Left renal cortex interstitium (tissue), 4 donors: ENCODE data around the gene TRIM60. TPM values are rescaled to one million over a fixed set of nuclear protein-coding genes. Genes with fewer than 3 reads are reported as not detected.
"Not testable (repeated sequence)": the region's sequence is repeated elsewhere in the genome, so short reads cannot be mapped to it uniquely, and the experiment has no call there.

Experiments used
- DNase-seq, 4 donors: peaks; one replicate each; pipeline ENCODE4 v3.0.0-alpha.2; 2013; ENCODE audit warnings: low read depth in 4 of 4, low spot score in 2 of 4, missing footprints in 1 of 4
- polyA plus RNA-seq, 4 donors: library from polyadenylated mRNA; unstranded; fragments of 120-200 nt; gene quantifications; one replicate each; pipeline ENCODE4 v1.2.1, GENCODE V29; 2013; ENCODE audit not compliant: insufficient read length in 4 of 4

Gene TRIM60
- polyA plus RNA-seq, 4 donors = 0.05 TPM; not detected in 3

DNA sequence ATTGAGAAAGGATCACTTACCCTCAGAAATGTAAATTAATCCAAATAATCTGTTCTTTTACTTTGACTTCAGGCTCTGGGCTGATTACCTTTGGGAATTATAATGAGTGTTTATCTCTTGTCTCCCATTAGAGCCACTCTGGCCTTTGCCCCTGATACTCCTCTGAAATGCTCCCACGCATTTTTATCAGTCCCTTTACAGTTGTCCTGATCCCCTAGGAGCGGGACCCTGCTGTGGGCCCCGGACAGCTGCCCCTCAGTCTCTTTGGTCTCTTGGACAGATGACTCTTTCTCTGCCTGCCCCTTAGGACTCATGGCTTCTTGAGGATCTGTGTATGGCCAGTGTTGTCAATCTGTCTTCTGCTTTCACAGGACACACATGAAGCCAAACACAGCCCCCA is 20.8 kb downstream of the TRIM60 start:
- DNase-seq = no peak

DNA sequence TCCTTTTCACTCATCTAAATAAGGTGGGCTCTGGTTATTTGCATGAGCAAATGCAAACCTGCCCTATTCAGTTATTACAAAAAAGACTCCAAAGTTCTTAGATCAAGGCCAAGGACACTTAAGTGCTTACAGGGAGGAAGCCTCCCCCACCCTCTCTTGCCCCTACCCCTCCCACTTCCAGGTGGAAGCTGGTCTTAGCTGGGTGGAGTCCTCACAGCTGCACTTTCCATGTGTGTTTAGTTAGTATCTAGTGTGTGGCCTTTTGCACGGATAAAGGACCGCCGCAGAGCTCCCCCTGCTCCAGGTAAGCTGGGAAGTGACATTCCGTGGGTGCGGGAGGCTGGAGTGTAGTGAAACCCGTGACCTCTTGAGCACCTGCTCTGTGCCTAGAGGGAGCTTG is 21.8 kb downstream of the TRIM60 start, which contains the start of gene TRIM75:
Gene TRIM75, plus strand, starts transcription at position 222 of the 400 bp plus-strand sequence. CDS start 5,282 bp downstream, outside the sequence.
- DNase-seq = no peak

DNA sequence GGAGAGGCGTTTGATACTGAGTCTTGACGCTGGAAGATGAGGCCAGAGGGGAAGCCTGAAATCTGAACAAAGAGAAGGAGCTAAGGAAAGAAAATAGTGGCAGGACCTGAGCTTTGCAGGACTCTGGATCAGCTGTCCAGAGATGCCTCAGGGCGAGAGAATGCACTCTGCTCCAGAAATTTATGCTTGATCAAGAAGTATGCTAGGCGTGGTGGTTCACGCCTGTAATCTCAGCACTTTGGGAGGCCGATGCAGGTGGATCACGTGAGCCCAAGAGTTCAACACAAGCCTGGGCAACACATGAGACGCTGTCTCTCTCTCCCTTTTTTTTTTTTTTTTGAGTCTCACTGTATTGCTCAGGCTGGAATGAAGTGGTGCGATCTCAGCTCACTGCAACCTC is 23.8 kb downstream of the TRIM60 start:
- DNase-seq = no peak

DNA sequence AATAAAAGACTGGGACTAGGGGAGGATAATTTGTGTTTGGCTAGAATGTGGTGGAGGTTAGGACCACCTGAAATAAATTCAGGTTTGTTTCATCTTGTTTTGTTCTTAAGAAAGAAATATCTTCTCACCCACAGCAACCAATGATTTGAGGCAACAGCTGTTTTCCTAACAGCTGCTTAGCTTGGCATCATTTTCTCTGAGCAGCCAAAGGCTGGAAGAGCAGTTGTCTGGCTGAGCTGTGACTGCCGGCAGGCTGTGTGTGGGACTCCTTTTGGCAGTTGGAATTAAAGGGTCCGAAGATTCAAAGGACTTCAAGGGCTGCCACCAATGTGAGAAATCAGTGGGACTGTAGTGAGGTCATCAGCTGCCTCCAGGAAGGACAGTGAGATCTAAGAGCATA is 26.9 kb downstream of the TRIM60 start:
- DNase-seq = no peak

DNA sequence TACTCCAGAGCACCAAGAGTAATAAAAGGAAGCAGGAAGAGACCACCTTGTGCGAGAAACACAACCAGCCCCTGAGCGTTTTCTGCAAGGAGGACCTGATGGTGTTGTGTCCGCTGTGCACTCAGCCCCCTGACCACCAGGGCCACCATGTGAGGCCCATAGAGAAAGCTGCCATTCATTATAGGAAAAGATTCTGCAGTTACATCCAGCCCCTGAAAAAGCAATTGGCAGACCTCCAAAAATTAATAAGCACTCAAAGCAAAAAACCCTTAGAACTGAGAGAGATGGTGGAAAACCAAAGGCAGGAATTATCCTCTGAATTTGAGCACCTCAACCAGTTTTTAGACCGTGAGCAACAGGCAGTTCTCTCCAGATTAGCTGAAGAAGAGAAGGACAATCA is 27.6 kb downstream of the TRIM60 start:
- DNase-seq = no peak

DNA sequence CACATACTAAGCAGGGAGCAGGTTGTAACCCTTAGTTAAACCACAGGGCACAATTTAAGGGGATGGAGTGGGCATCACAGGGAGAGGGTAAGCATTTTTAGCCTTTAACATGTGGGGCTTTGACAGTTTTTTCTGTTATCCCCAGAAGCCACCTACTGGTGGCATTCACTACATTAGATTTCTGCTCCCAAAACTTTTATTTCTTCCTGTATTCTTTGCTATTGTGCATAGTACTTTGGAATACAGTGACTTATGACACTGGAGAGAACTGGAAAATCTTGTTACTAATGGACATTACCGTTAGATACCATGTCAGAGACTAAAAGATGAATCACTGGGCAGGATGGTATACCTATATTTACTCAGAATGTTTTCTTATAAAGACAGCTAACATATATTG is 29.1 kb downstream of the TRIM60 start:
- no peak for DNase-seq

DNA sequence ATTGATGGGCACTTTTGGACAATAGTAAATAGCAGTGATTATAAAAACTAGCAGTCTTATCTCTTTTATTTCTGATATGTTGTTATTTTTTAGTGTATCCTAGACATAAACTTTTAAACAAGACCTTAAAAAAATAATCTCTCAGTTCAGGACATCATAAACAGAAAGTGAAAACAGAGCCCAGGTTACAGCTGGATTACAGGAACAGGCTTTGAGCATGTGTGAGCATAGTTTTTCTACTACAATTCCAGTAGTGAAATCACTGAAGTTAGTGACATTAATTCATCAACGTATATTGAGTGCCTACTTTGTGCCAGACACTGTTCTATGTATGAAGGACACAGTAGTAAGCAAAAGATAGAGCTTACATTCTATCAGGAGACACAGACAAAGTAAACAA is 38.8 kb downstream of the TRIM60 start:
- DNase-seq = no peak

DNA sequence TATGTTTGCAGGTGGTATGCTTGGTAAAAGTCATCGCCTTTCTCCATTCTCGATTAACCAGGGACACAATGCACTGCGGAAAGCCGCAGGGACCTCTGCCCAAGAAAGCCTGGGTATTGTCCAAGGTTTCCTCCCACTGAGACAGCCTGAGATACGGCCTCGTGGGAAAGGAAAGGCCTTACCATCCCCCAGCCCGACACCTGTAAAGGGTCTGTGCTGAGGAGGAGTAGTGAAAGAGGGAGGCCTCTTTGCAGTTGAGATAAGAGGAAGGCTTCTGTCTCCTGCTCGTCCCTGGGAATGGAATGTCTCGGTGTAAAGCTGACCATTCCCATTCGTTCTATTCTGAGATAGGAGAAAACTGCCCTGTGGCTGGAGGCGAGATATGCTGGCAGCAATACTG is 41.5 kb downstream of the TRIM60 start:
- not testable (repeated sequence) for DNase-seq

DNA sequence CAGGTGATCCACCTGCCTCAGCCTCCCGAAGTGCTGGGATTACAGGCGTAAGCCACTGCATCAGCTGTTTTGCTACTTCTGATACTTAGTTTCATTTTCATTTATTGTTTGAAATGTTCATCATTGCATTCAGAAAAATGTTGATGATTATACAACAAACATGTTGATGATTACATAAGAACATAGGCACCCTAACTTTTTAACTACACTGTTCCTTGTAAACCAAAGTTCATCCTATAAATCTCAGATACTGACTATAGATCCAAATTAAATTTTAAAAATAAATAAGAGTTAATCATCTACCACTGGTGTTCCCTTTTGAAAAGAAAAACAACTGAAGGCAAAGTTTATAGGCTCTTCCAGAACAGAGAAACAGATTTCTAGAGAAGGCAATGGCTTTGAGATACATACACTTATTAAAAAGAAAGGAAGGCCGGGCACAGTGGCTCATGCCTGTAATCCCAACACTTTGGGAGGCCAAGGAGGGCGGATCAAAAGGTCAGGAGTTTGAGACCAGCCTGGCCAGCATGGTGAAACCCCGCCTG is 45.3 kb downstream of the TRIM60 start:
- DNase-seq = no peak

DNA sequence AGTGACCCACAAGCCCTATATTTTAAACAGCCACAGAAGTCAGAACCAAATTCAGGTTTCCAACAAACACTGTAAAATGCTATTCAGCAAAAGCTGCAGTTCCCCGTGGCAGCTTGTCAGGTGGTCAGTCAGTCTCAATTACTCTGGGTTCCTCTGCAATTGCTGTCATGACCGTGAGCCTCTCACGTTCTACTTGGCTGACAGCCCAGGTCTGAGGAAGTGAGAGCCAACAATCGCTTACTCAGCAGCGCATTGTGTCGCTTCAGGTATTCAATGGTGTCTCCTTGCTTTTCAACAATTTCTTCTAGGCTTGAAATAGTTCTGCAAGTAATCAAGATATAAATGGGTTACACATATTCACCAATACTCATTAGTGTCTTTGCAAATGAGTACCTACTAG is 47.7 kb downstream of the TRIM60 start:
- DNase-seq = peak in 1 of 4 donors; percentile 13

DNA sequence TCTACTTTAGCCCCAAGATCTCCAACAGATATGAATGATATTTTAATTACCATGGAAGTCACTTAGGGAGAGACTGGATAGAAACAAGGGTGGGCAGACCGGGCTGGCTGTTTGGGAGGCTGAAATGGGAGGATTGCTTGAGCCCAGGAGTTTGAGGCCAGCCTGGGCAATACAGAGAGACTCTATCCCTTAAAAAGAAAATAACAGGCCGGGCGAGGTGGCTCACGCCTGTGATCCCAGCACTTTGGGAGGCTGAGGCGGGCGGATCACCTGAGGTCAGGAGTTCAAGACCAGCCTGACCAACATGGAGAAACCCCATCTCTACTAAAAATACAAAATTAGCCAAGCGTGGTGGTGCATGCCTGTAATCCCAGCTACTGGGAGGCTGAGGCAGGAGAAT is 53.0 kb downstream of the TRIM60 start:
- not testable (repeated sequence) for DNase-seq

DNA sequence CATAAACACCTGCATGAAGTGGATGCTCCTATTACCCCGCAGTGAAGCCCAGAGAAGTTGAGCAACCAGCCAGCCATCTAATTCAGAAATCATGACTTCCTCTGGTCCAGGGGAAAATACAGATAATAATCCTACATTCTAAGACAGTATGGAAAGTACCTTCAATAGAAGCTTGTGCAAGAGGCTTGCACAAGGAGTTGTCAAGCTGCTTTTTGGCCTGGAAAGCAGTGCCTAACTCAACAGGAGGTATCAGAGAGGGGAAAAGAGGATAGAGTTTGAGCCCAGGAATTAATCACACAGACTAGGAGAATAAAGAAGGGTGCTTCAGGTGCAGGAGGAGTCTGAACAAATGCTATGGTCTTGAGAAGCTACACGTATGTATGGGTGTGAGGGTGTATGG is 54.1 kb downstream of the TRIM60 start:
- no peak for DNase-seq

DNA sequence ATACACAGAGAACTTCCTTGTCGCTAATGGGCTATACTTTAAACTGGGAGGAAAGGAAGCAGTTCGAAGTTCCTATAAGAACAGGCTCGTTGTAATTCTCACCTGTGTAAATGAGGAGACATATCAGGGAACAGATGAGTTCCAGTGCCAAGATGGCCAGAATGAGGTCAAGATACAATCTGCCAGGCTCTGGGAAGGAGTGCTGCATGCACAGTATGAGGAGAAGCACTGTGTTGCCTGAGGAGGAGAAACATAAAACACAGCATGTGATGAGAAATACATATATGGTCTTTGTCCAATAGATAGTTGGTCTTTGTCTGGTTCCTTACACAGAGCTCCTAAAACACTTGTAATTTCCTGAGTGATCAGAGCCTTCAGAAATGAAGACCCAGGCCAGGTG is 56.6 kb downstream of the TRIM60 start:
- no peak for DNase-seq

Other genes with a start within 250 kb of the TRIM60 start
- gene APELA, start 154.8 kb upstream of the TRIM60 start, polyA plus RNA-seq = 10 to 100 TPM in 1 of 4 donors, 1 to 10 TPM in 3; 8.3 to 11.8 (median 9.2) TPM
- gene TRIM61, start 54.3 kb upstream of the TRIM60 start, polyA plus RNA-seq = 1 to 10 TPM; 2.4 to 3.6 (median 3.2) TPM
- under 1 TPM in 1 of 4 donors, not detected in 3; 0.11 TPM for gene TRIM75, start 21.9 kb downstream of the TRIM60 start, polyA plus RNA-seq
- gene TMEM192, start 80.9 kb downstream of the TRIM60 start, polyA plus RNA-seq = 10 to 100 TPM; 25.7 to 36.4 (median 32.0) TPM
- gene KLHL2, start 175.6 kb downstream of the TRIM60 start, polyA plus RNA-seq = 10 to 100 TPM; 18.4 to 25.5 (median 20.4) TPM